Gastrocnemius medialis (tissue), 4 donors: ENCODE data around the gene KPNB1.

Experiments used
- POLR2A ChIP-seq, 2 donors: fragments of 450-650 bp; IDR thresholded peaks; one replicate each; pipeline ENCODE4 v1.6.1; 2017; ENCODE audit warnings: antibody characterized with exemption in 2 of 2, mild to moderate bottlenecking in 2 of 2, moderate library complexity in 2 of 2
- TF ChIP-seq, protein P1 (sequence below), 5 experiments: fragments of 450-650 bp in 3 of 5; fragments of 200-600 bp in 2 of 5; sonication (generic) in 2 of 5; IDR thresholded peaks in 4 of 5; conservative IDR thresholded peaks in 1 of 5; 1 replicate in 4 of 5; 2 replicates in 1 of 5; pipeline ENCODE4 v1.5.1; 2016 to 2019; ENCODE audit warnings: antibody characterized with exemption in 5 of 5, mild to moderate bottlenecking in 3 of 5, moderate library complexity in 3 of 5

GRCh38 chr17:47729476-47729875 lies 79.8 kb downstream of the KPNB1 start:
- no peak for TF ChIP-seq POLR2A (IDR thresholded peaks at IDR 0.05)
- TF ChIP-seq, protein P1, sequence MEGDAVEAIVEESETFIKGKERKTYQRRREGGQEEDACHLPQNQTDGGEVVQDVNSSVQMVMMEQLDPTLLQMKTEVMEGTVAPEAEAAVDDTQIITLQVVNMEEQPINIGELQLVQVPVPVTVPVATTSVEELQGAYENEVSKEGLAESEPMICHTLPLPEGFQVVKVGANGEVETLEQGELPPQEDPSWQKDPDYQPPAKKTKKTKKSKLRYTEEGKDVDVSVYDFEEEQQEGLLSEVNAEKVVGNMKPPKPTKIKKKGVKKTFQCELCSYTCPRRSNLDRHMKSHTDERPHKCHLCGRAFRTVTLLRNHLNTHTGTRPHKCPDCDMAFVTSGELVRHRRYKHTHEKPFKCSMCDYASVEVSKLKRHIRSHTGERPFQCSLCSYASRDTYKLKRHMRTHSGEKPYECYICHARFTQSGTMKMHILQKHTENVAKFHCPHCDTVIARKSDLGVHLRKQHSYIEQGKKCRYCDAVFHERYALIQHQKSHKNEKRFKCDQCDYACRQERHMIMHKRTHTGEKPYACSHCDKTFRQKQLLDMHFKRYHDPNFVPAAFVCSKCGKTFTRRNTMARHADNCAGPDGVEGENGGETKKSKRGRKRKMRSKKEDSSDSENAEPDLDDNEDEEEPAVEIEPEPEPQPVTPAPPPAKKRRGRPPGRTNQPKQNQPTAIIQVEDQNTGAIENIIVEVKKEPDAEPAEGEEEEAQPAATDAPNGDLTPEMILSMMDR (IDR thresholded peaks at IDR 0.05 in 4 of 5, conservative IDR thresholded peaks at IDR 0.05 in 1 of 5), result no peak
